Neural cell (in vitro differentiated cells): ENCODE measurements around the gene PRKG1. TPM values are rescaled to one million over a fixed set of nuclear protein-coding genes. Genes with fewer than 3 reads are reported as not detected.
"Not testable (repeated sequence)": the region's sequence is repeated elsewhere in the genome, so short reads cannot be mapped to it uniquely, and the experiment has no call there.

ENCODE experiments used
- H2AFZ ChIP-seq: fragments of 200-600, 300-800 bp; sonication (generic), shearing (Covaris generic); 2 replicates; pipeline ENCODE4 v1.6.0; 2014; ENCODE audit warnings: low read depth, mild to moderate bottlenecking, antibody characterized with exemption, low read length, moderate library complexity
- H3F3A ChIP-seq: fragments of 200-600 bp; shearing (Covaris generic); 2 replicates; pipeline ENCODE4 v1.6.1; 2016; ENCODE audit warnings: mild to moderate bottlenecking, moderate library complexity, mixed read lengths, antibody characterized with exemption, low read length; ENCODE audit not compliant: insufficient read depth, poor library complexity, severe bottlenecking
- H3K27ac ChIP-seq: fragments of 200-600, 300-800 bp; sonication (generic), shearing (Covaris generic); 2 replicates; pipeline ENCODE4 v1.5.1; 2014; ENCODE audit warnings: mild to moderate bottlenecking, low read length, moderate library complexity
- H3K27me3 ChIP-seq: fragments of 300-800, 200-600 bp; sonication (generic), shearing (Covaris generic); 2 replicates; pipeline ENCODE4 v1.6.0; 2014; ENCODE audit warnings: mild to moderate bottlenecking, low read depth, low read length, moderate library complexity; ENCODE audit not compliant: insufficient read depth
- H3K36me3 ChIP-seq: fragments of 300-800, 200-600 bp; sonication (generic), shearing (Covaris generic); 2 replicates; pipeline ENCODE4 v1.5.1; 2014; ENCODE audit warnings: mild to moderate bottlenecking, antibody characterized with exemption, low read length, moderate library complexity; ENCODE audit not compliant: insufficient read depth
- H3K4me2 ChIP-seq: fragments of 300-800, 200-600 bp; sonication (generic), shearing (Covaris generic); 2 replicates; pipeline ENCODE4 v1.6.0; 2014; ENCODE audit warnings: mild to moderate bottlenecking, low read length
- H3K4me3 ChIP-seq: fragments of 300-800, 200-600 bp; sonication (generic), shearing (Covaris generic); 2 replicates; pipeline ENCODE4 v1.5.1; 2014; ENCODE audit warnings: mild to moderate bottlenecking, low read length, moderate library complexity
- H3K79me2 ChIP-seq: fragments of 200-600 bp; shearing (Covaris generic); replicated peaks from 2 replicates; pipeline ENCODE4 v1.6.0; 2014; ENCODE audit warnings: mild to moderate bottlenecking, low read length, moderate library complexity; ENCODE audit not compliant: insufficient read depth
- H3K9ac ChIP-seq: fragments of 300-800, 200-600 bp; sonication (generic), shearing (Covaris generic); 2 replicates; pipeline ENCODE4 v1.6.1; 2016; ENCODE audit warnings: mild to moderate bottlenecking, low read length, mixed read lengths
- H3K9me2 ChIP-seq: fragments of 200-600 bp; shearing (Covaris generic); 2 replicates; pipeline ENCODE4 v1.6.1; 2016; ENCODE audit warnings: mild to moderate bottlenecking, low read length, mixed read lengths; ENCODE audit not compliant: insufficient read depth
- H3K9me3 ChIP-seq: fragments of 200-600, 300-800 bp; sonication (generic), shearing (Covaris generic); 2 replicates; pipeline ENCODE4 v1.6.1; 2016; ENCODE audit warnings: mild to moderate bottlenecking, mixed run types, low read length, moderate library complexity, mixed read lengths
- H4K20me1 ChIP-seq: fragments of 200-600 bp; shearing (Covaris generic); 2 replicates; pipeline ENCODE4 v1.6.1; 2016; ENCODE audit warnings: mild to moderate bottlenecking, mixed run types; ENCODE audit not compliant: insufficient read depth
- CTCF ChIP-seq: fragments of 450-650 bp; IDR thresholded peaks from 2 replicates; pipeline ENCODE4 v1.5.1; 2014; ENCODE audit warnings: antibody characterized with exemption, mild to moderate bottlenecking, moderate library complexity; ENCODE audit not compliant: poor library complexity, severe bottlenecking
- EP300 ChIP-seq: fragments of 450-650 bp; conservative IDR thresholded peaks from 2 replicates; pipeline ENCODE4 v1.6.1; 2014; ENCODE audit warnings: antibody characterized with exemption, mild to moderate bottlenecking, moderate library complexity; ENCODE audit not compliant: poor library complexity, severe bottlenecking
- EZH2 ChIP-seq: fragments of 200-600, 300-800 bp; shearing (Covaris generic), sonication (generic); IDR thresholded peaks from 2 replicates; pipeline ENCODE4 v1.6.1; 2014; ENCODE audit warnings: antibody characterized with exemption, low read length, borderline replicate concordance, mild to moderate bottlenecking; ENCODE audit not compliant: insufficient read depth, poor library complexity, severe bottlenecking
- MXI1 ChIP-seq: fragments of 450-650 bp; conservative IDR thresholded peaks from 2 replicates; pipeline ENCODE4 v1.6.1; 2014; ENCODE audit warnings: antibody characterized with exemption, mild to moderate bottlenecking; ENCODE audit not compliant: poor library complexity, severe bottlenecking
- POLR2AphosphoS5 ChIP-seq: IDR thresholded peaks from 2 replicates; pipeline ENCODE4 v1.6.1; 2012
- RAD21 ChIP-seq: fragments of 450-650 bp; conservative IDR thresholded peaks from 2 replicates; pipeline ENCODE4 v1.6.1; 2014; ENCODE audit warnings: antibody characterized with exemption, mild to moderate bottlenecking, moderate library complexity
- REST ChIP-seq: IDR thresholded peaks from 2 replicates; pipeline ENCODE4 v1.6.1; 2012; ENCODE audit warnings: borderline replicate concordance
- SMC3 ChIP-seq: fragments of 450-650 bp; conservative IDR thresholded peaks from 2 replicates; pipeline ENCODE4 v1.6.1; 2014; ENCODE audit warnings: antibody characterized with exemption, mild to moderate bottlenecking, moderate library complexity; ENCODE audit not compliant: poor library complexity
- TAF1 ChIP-seq: IDR thresholded peaks from 2 replicates; pipeline ENCODE4 v1.6.1; 2012; ENCODE audit warnings: low read depth
- polyA plus RNA-seq: library from polyadenylated mRNA; depleted of rRNA; stranded (reverse); fragments of >200 nt; gene quantifications from 2 replicates; pipeline ENCODE4 v1.2.3, GENCODE V29; 2014

The PRKG1 gene
- polyA plus RNA-seq, 1 donor from 2014 or later = 2.2 TPM

GRCh38 chr10:51272555-51272954, 198.3 kb downstream of the PRKG1 start:
- Histone ChIP-seq H3F3A (no peaks in the 10 kb centered on the region), H2AFZ (no peak overlapping the region), H3K9ac (no peak overlapping the region), H3K27me3 (no peaks in the 10 kb centered on the region), H3K4me2 (no peak overlapping the region), H4K20me1 (no peaks in the 10 kb centered on the region), H3K79me2 (no peaks in the 10 kb centered on the region), H3K4me3 (no peak overlapping the region), H3K27ac (no peak overlapping the region), H3K36me3 (no peaks in the 10 kb centered on the region), H3K9me2 (no peaks in the 10 kb centered on the region), H3K9me3 (no peaks in the 10 kb centered on the region)
- TF ChIP-seq POLR2AphosphoS5 (no peak), EZH2 (no peak), REST (no peak), MXI1 (no peak), CTCF (no peak), EP300 (no peak), SMC3 (no peak), RAD21 (no peak), TAF1 (no peak)

- no peaks in the 10 kb centered on the region for H3F3A ChIP-seq
- H3K9ac ChIP-seq = no peak overlapping the region
- no peaks in the 10 kb centered on the region for H3K36me3 ChIP-seq
- H3K27me3 ChIP-seq = no peaks in the 10 kb centered on the region
- H3K4me3 ChIP-seq = no peak overlapping the region
- H3K9me2 ChIP-seq = no peaks in the 10 kb centered on the region
- H2AFZ ChIP-seq = no peak overlapping the region
- H3K9me3 ChIP-seq = no peaks in the 10 kb centered on the region
- no peaks in the 10 kb centered on the region for H3K79me2 ChIP-seq
- H4K20me1 ChIP-seq = no peaks in the 10 kb centered on the region
- no peak overlapping the region for H3K27ac ChIP-seq
- no peak overlapping the region for H3K4me2 ChIP-seq
- TF ChIP-seq REST (no peak), EZH2 (no peak)
Measured at GRCh38 chr10:51273574-51273973, 199.3 kb downstream of the PRKG1 start.

- not testable (repeated sequence) for H3K4me3 ChIP-seq, H3K27ac ChIP-seq, H3K9me2 ChIP-seq, H4K20me1 ChIP-seq, H3K27me3 ChIP-seq, H2AFZ ChIP-seq, H3K9me3 ChIP-seq, H3F3A ChIP-seq, H3K36me3 ChIP-seq, H3K79me2 ChIP-seq, H3K4me2 ChIP-seq, H3K9ac ChIP-seq
Measured at GRCh38 chr10:51276097-51276496, 201.8 kb downstream of the PRKG1 start.

DNA sequence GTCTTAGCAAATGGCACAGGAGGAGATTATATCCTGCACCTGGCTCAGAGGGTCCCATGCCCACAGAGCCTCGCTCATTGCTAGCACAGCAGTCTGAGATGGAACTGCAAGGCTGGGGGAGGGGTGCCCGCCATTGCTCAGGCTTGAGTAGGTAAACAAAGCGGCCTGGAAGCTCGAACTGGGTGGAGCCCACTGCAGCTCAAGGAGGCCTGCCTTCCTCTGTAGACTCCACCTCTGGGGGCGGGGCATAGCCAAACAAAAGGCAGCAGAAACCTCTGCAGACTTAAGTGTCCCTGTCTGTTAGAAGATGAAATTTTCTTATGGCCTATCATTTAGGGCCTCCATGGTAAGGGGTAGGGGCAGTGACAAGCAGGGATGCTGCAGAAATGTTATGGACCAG, 207.1 kb downstream of the PRKG1 start:
- H3K27ac ChIP-seq, H3K79me2 ChIP-seq, H3K36me3 ChIP-seq, H3K9me2 ChIP-seq, H2AFZ ChIP-seq, H4K20me1 ChIP-seq, H3K27me3 ChIP-seq, H3F3A ChIP-seq, H3K9ac ChIP-seq, H3K4me3 ChIP-seq, H3K4me2 ChIP-seq, H3K9me3 ChIP-seq: not testable (repeated sequence)
